Fibroblast of the aortic adventitia (primary cell): ENCODE results near the gene LGALS7. TPM values are rescaled to one million over a fixed set of nuclear protein-coding genes. Genes with fewer than 3 reads are reported as not detected.
A peak's percentile ranks its signal among the peaks of the same experiment; 100 is the strongest.

Experiments used
- DNase-seq: peaks from one replicate; pipeline ENCODE4 v3.0.0-alpha.2; 2010; ENCODE audit warnings: low read depth
- H3K4me3 ChIP-seq: 2 replicates; pipeline ENCODE4 v1.5.1; 2011; ENCODE audit warnings: low read depth, mild to moderate bottlenecking, control low read depth, low read length, moderate library complexity
- total RNA-seq: library from RNA; depleted of rRNA; stranded (reverse); fragments of >200 nt; gene quantifications from 2 replicates; pipeline ENCODE4 v1.2.3, GENCODE V29; 2012; ENCODE audit warnings: low replicate concordance
- TF ChIP-seq, protein P1 (sequence below): IDR thresholded peaks from 2 replicates; pipeline ENCODE4 v1.5.1; 2011; ENCODE audit warnings: mild to moderate bottlenecking, low read length, control low read depth, inconsistent platforms; ENCODE audit not compliant: insufficient read depth

The LGALS7 gene
- total RNA-seq, 1 donor: 0.72 TPM

DNA sequence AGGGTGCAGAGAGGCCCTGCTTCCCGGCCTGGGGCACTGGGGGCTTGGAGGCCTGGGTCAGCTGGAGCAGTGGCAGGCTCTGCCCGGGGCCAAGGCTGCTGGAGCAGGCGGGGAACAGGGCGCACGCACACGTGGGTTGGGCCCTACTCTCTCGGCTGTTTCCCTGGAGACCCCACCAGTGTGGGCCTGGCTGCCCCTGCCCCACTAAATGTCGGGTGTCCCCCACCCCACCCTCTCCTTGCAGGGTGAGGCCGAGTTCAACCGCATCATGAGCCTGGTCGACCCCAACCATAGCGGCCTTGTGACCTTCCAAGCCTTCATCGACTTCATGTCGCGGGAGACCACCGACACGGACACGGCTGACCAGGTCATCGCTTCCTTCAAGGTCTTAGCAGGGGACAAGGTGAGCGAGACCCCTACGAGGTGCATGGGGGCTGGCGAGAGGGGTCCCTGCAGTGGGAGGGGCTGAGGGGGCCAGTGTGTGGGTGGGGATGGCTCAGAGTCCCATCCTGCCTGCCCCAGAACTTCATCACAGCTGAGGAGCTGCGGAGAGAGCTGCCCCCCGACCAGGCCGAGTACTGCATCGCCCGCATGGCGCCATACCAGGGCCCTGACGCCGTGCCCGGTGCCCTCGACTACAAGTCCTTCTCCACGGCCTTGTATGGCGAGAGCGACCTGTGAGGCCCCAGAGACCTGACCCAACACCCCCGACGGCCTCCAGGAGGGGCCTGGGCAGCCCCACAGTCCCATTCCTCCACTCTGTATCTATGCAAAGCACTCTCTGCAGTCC, 44.4 kb downstream of the LGALS7 start:
- TF ChIP-seq, protein P1, sequence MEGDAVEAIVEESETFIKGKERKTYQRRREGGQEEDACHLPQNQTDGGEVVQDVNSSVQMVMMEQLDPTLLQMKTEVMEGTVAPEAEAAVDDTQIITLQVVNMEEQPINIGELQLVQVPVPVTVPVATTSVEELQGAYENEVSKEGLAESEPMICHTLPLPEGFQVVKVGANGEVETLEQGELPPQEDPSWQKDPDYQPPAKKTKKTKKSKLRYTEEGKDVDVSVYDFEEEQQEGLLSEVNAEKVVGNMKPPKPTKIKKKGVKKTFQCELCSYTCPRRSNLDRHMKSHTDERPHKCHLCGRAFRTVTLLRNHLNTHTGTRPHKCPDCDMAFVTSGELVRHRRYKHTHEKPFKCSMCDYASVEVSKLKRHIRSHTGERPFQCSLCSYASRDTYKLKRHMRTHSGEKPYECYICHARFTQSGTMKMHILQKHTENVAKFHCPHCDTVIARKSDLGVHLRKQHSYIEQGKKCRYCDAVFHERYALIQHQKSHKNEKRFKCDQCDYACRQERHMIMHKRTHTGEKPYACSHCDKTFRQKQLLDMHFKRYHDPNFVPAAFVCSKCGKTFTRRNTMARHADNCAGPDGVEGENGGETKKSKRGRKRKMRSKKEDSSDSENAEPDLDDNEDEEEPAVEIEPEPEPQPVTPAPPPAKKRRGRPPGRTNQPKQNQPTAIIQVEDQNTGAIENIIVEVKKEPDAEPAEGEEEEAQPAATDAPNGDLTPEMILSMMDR: no peak
- no peak overlapping the region for H3K4me3 ChIP-seq
- no peak for DNase-seq

DNA sequence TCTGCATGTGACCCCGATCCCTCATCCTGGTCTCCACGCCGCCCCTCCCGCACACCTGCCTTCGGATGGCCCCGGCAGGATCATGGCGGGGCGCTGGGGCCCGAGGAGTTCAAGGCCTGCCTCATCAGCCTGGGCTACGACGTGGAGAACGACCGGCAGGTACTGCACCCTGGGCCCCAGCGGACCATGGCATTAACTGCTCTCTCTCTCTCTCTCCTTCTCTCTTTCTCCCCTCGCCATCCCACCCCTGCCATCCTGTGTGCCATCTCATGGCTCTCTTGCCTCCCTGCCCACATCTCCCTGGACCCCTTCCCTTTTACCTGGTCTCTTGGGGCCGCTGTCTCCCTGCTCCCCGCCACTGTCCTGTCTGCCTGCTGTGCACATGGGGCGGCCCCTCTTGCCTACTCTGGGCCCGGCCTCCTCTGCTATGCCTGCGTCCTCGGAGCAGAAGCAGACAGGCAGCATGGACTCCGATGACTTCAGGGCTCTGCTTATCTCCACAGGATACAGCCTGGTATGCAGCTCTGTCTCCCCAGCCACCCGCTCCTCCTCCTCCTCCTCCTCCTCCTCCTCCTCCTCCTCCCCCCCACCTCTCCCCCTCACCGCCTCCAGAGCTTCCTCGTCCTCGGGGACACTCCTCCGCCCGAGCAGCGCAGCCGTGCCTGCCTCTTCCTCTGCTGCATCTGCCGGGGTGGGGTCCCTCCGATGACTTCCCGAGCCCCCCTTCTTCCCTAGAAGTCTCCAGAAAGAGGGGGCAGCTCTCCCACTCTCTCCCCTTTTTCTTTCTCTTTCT, 45.3 kb downstream of the LGALS7 start:
- TF ChIP-seq, protein P1: no peak
- H3K4me3 ChIP-seq: no peak overlapping the region
- DNase-seq: peak; percentile 31

DNA sequence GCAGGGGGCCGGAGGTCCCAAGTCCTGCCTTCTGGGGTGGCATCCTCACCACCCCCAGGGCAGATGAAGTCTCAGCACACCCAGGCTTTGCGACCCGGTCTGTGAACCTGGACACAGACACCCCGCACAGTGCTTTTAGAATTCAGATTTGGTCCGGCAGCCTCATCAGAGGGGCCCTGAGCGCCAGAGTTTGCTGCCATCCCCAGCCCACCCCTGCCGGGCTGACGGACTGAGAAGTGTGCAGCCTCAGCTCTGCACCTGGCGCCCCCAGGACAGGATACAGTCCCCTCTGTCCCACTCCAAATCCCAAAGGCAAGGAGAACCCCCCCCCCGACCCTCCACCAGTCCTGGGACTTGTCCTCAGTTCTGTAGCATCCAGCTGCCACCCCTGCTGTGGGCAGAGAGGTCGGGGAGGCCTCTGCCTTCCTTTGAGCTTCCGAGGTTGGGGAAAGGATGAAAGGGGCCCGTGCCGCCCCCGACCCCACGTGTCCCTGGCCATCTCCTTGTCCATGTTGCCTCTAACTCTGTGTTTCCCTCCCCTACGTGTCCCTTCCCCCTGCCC, 45.9 kb downstream of the LGALS7 start:
- no peak overlapping the region for H3K4me3 ChIP-seq
- TF ChIP-seq, protein P1: no peak
- DNase-seq: no peak

DNA sequence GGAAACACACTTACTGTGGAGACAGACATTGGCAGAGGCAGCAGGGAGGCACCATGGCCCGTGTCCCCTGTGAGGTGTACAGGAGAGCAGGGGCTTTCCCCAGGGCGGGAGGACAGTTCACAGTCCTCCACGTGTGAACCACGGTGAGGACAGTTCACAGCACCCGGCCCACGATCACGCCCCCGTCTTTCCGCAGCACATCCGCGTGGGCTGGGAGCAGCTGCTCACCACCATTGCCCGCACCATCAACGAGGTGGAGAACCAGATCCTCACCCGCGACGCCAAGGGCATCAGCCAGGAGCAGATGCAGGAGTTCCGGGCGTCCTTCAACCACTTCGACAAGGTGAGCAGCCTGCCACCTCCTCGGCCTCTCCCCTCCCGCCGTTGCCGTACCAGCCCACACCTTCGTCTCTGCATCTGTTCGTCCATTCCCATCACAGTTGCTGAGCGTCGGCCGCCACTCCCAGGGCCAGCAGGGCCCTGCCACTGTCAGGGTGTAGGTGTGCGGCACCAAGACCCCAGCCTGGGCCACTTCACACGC, 46.5 kb downstream of the LGALS7 start:
- TF ChIP-seq, protein P1: no peak
- no peak overlapping the region for H3K4me3 ChIP-seq
- no peak for DNase-seq

DNA sequence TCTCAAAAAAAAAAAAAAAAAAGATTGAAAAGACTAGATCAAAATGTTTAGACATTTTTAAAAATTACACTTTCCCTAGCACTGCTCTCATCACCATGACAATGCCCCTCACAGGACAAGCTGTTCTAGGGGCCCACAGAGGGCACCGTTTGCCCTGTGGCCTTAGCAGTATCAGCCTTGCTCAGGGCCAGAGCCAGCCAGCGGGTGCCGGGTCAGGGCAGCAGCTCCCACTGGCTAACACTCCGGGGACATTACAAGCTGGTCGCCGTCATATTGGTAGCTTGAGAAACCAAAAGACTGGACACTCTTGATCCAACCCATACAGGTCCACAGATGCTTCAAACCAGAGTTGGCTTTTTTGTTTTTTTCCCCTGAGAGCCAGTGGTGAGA, 47.0 kb downstream of the LGALS7 start:
- no peak overlapping the region for H3K4me3 ChIP-seq
- DNase-seq: no peak
- TF ChIP-seq, protein P1: no peak

DNA sequence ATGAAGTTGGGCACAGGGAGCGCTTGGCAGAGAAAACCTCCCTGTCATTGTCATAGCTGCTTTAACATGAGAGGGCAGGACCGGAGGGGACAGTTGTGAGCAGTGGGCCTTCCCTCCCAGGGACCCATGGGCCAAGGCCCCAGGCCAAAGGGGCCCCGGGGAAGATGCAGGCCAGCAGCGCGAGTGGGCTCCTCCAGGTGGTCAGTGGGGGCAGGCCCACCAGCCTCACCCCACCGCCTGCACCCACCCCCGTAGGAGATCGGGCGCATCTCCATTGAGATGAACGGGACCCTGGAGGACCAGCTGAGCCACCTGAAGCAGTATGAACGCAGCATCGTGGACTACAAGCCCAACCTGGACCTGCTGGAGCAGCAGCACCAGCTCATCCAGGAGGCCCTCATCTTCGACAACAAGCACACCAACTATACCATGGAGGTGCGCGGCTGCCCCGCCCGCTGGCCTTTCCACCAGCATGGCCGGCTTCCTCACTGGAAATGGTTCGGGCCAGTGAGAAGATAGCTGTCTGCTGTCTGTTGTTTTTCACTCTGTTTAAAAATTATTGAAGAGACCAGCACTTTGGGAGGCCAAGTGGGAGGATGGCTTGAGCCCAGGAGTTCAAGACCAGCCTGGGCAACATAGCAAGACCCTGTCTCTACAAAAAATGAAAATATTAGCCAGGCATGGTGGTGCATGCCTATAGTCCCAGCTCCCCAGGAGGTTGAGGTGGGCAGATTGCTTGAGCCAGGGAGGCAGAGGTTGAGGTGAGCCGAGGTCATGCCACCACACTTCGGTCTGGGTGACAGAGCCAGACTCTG, 47.6 kb downstream of the LGALS7 start:
- TF ChIP-seq, protein P1: no peak
- DNase-seq: no peak
- H3K4me3 ChIP-seq: no peak overlapping the region
